BLaER1 treated with 17β-estradiol and CSF1 and Interleukin-3, amounts not matched to agents 10 nM and 100 nM (cell line): ENCODE results near the gene NFS1.
"Not testable (repeated sequence)": the region's sequence is repeated elsewhere in the genome, so short reads cannot be mapped to it uniquely, and the experiment has no call there.

ENCODE experiments used
- H3K27ac ChIP-seq, 11 experiments: shearing (Covaris generic); formaldehyde crosslinking; 2 replicates each; pipeline ENCODE4 v1.8.1; 2022
- H3K27me3 ChIP-seq, 11 experiments: shearing (Covaris generic); formaldehyde crosslinking; 2 replicates each; pipeline ENCODE4 v1.8.1; 2022
- H3K36me3 ChIP-seq, 11 experiments: shearing (Covaris generic); formaldehyde crosslinking; 2 replicates each; pipeline ENCODE4 v1.8.1; 2022
- H3K4me1 ChIP-seq, 10 experiments: shearing (Covaris generic); formaldehyde crosslinking; 2 replicates each; pipeline ENCODE4 v1.8.1; 2022
- H3K4me2 ChIP-seq, 11 experiments: shearing (Covaris generic); formaldehyde crosslinking; 2 replicates each; pipeline ENCODE4 v1.8.1; 2022
- H3K4me3 ChIP-seq, 10 experiments: shearing (Covaris generic); formaldehyde crosslinking; 2 replicates each; pipeline ENCODE4 v1.8.1; 2022
- H3K9ac ChIP-seq, 11 experiments: shearing (Covaris generic); formaldehyde crosslinking; 2 replicates each; pipeline ENCODE4 v1.8.1; 2022
- H3K9me3 ChIP-seq, 11 experiments: shearing (Covaris generic); formaldehyde crosslinking; replicated peaks in 1 of 11; 2 replicates each; pipeline ENCODE4 v1.8.1; 2022
- H4K20me1 ChIP-seq, 11 experiments: shearing (Covaris generic); formaldehyde crosslinking; 2 replicates each; pipeline ENCODE4 v1.8.1; 2022
- Cebpa-rat ChIP-seq, 11 experiments: shearing (Covaris generic); IDR thresholded peaks; 2 replicates each; pipeline ENCODE4 v1.8.1; 2022

NFS1 gene

DNA sequence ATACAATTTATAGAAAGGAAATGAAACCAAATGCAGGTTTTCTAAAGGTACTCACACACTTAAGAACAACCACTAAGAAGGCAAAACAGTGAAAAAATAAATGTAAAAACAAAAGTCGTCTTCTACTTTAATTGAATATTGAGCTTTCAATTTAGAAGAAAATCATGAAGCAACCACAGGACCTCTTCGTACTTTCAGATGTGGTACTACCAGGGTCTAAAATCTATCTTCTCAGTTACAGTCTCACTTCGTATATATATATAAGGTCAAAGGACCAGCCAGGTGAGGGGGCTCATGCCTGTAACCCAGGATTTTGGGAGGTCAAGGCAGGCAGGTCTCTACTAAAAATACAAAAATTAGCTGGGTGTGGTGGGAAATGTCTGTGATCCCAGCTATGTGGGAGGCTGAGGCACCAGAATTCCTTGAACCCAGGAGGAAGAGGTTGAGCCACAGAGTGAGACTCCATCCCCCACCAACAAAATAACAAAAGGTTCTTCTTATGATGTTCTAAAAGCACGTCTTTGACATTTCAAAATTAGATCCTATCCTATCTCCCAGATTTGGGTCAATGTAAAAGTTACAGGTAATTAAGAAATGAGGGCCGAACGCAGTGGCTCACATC, 12.5 kb upstream of the NFS1 start:
- peaks cover 100% of the 10 kb centered on the region in 11 experiments for H4K20me1 ChIP-seq
- no peak overlapping the region for H3K27ac ChIP-seq
- H3K27me3 ChIP-seq, result no peaks in the 10 kb centered on the region
- H3K4me1 ChIP-seq, result peaks cover 0 to 20% (median 5%) of the 10 kb centered on the region in 10 experiments; a peak in 7 of 20 replicates
- no peak overlapping the region for H3K4me3 ChIP-seq
- no peak overlapping the region for H3K9ac ChIP-seq
- peaks cover 97 to 100% (median 100%) of the 10 kb centered on the region in 11 experiments for H3K36me3 ChIP-seq
- no peak overlapping the region for H3K4me2 ChIP-seq
- no peaks in the 10 kb centered on the region for H3K9me3 ChIP-seq
- TF ChIP-seq Cebpa-rat (IDR thresholded peaks at IDR 0.05), result no peak

DNA sequence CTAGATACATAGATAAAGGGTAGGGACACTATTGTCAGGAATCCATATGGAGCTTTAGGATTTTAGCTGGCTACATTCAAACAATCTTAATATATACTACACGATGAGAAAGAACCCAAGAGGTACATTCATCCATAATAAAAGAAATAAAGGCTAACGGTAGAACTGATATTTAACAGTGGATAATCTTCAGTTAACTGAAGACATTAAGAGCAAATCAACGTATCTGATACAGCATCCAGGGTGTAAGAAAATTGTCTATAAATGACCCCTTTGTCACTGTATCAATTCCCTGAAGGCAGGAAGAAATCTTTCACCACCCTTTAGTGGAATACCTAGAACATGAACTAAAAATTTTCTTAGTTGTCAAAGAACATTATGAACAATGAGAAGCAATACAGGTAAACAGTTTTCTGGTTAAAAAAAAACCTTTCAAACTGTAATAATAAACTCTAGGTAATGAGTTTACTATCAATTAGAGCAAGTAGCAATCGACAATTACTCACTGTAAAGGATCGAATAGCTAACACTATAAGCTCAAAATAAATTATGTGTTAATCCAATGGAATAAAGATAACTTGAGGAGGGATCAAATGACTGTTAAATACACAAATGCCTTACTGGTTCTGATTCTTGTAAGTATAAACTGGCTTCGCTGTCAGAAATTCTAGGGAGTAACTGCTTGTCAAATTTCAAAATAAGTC, 11.9 kb upstream of the NFS1 start:
- Histone ChIP-seq H3K9me3 (no peaks in the 10 kb centered on the region), H3K27me3 (no peaks in the 10 kb centered on the region), H3K4me2 (no peak overlapping the region), H3K27ac (no peak overlapping the region), H4K20me1 (peaks cover 100% of the 10 kb centered on the region in 11 experiments), H3K9ac (peak overlapping the region in 1 of 11 experiments; percentile 42; a peak in 1 of 22 replicates), H3K4me3 (no peak overlapping the region), H3K36me3 (peaks cover 97 to 100% (median 100%) of the 10 kb centered on the region in 11 experiments), H3K4me1 (peaks cover 0 to 18% (median 5%) of the 10 kb centered on the region in 10 experiments; a peak in 7 of 20 replicates)
- no peak for TF ChIP-seq Cebpa-rat (IDR thresholded peaks at IDR 0.05)

DNA sequence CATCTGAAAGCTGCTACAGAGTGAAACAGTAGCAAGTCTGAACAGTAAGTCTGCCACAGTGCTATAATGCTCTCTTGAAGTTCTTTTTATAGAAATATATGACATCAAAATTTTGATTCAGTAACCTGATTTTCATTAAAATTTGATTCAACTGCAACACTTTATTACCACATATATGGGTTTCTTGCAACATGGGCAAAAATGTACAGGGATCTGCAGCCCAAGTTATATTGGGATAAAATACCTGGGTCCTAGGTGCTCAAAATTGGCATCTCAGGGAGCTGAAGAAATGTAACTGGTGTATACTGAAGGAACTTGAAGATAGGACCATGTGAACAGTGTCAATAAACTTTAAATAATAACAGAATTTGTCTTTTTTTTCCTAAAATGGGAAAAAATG, 10.9 kb upstream of the NFS1 start:
- Histone ChIP-seq H3K4me1 (peaks cover 0 to 14% (median 5%) of the 10 kb centered on the region in 10 experiments; a peak in 7 of 20 replicates), H3K36me3 (peaks cover 97 to 100% (median 100%) of the 10 kb centered on the region in 11 experiments), H3K27ac (no peak overlapping the region), H3K4me3 (no peak overlapping the region), H3K27me3 (no peaks in the 10 kb centered on the region), H3K9me3 (no peaks in the 10 kb centered on the region), H3K4me2 (no peak overlapping the region), H4K20me1 (peaks cover 100% of the 10 kb centered on the region in 11 experiments), H3K9ac (peak overlapping the region in 1 of 11 experiments; percentile 54; a peak in 1 of 22 replicates)
- no peak for TF ChIP-seq Cebpa-rat (IDR thresholded peaks at IDR 0.05)

DNA sequence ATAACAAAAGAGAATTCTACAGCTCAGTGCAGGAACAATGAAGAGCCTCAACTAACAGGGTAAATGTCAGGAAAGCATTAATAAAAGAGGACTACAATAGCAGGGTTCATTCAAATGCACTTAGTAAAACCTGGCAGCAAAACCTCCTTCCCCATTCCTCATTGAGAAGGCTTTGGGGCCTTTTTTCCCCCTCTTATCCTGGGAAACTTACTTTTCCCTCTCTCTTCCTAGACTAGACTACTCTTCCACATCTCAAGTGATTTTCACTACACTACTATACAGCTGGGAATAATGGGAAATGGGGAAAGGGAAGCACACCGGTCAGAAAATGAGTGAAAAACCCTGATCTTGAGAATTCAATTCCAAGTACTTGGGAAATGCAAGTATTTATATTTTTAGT, 10.1 kb upstream of the NFS1 start:
- no peak overlapping the region for H3K27ac ChIP-seq
- peaks cover 100% of the 10 kb centered on the region in 11 experiments for H4K20me1 ChIP-seq
- peaks cover 0 to 14% (median 2%) of the 10 kb centered on the region in 10 experiments; a peak in 6 of 20 replicates for H3K4me1 ChIP-seq
- H3K4me2 ChIP-seq, result no peak overlapping the region
- H3K9me3 ChIP-seq, result no peaks in the 10 kb centered on the region
- H3K27me3 ChIP-seq, result no peaks in the 10 kb centered on the region
- H3K4me3 ChIP-seq, result no peak overlapping the region
- peak overlapping the region in 1 of 11 experiments; percentile 54; a peak in 1 of 22 replicates for H3K9ac ChIP-seq
- TF ChIP-seq Cebpa-rat (IDR thresholded peaks at IDR 0.05), result no peak
- H3K36me3 ChIP-seq, result peaks cover 97 to 100% (median 100%) of the 10 kb centered on the region in 11 experiments

DNA sequence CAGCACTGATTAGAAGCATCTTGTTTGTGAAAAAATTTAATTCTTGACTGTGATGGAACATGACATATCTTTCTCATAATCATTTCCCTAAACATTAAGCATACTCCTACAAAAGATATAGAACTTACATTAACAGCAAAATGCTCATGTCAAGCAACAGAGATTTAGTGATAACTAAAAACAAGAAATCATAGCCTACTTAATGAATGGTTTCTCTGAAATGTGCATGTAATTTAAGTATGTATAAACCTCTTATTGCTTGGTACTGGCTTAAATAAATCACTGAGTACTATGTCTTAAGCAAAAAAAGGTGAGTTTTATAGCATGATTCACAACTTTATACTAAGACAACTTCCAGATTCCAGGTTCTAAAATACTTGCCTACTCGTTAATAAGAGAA, 9.3 kb upstream of the NFS1 start:
- no peak overlapping the region for H3K4me3 ChIP-seq
- peaks cover 100% of the 10 kb centered on the region in 11 experiments for H4K20me1 ChIP-seq
- no peaks in the 10 kb centered on the region for H3K9me3 ChIP-seq
- H3K4me1 ChIP-seq, result peaks cover 0 to 14% (median 0%) of the 10 kb centered on the region in 10 experiments; a peak in 2 of 20 replicates
- TF ChIP-seq Cebpa-rat (IDR thresholded peaks at IDR 0.05), result no peak
- no peaks in the 10 kb centered on the region for H3K27me3 ChIP-seq
- H3K27ac ChIP-seq, result no peak overlapping the region
- no peak overlapping the region for H3K4me2 ChIP-seq
- peaks cover 97 to 100% (median 100%) of the 10 kb centered on the region in 11 experiments for H3K36me3 ChIP-seq
- no peak overlapping the region for H3K9ac ChIP-seq

DNA sequence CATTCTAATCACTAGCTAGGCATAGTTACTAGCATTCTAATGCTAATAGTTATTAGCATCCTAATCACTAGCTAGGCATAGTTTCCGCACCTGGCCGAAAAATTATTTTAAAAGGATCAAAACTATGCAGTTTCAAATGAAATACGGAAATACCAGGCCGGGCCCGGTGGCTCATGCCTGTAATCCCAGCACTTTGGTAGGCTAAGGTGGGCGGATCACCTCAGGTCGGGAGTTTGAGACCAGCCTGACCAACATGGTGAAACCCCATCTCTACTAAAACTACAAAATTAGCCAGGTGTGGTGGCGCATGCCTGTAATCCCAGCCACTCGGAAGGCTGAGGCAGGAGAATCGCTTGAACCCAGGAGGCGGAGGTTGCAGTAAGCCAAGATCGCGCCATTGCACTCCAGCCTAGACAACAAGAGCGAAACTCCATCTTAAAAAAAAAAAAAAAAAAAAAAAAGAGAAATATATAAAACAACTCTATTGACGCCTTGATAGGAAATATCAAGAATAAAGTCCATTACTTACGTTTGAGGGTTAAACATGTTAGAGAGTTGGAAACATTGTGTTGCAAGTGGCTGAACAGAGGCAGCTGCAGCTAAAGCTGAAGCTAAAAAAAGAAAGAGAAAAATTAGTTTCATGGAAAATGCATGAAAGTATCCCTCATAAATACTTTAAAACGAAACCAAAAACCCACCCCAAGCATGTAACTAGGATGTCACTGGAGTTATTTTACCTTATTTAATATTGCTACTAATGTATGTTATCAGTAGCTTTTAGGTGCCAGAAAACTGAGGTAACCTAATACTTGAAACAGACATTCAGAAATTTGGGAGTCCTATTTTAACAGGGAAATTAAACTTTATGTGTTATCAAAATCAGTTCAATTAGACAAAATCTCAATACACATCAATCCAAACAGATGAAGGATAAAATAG, 7.7 kb upstream of the NFS1 start:
- H3K27me3 ChIP-seq, H3K4me2 ChIP-seq, H3K27ac ChIP-seq, H3K9ac ChIP-seq, H3K9me3 ChIP-seq, H3K4me3 ChIP-seq: not testable (repeated sequence)
- Histone ChIP-seq H3K4me1 (peaks cover 0 to 14% (median 0%) of the 10 kb centered on the region in 10 experiments; a peak in 5 of 20 replicates), H4K20me1 (peaks cover 100% of the 10 kb centered on the region in 11 experiments), H3K36me3 (peaks cover 98 to 100% (median 100%) of the 10 kb centered on the region in 11 experiments)

DNA sequence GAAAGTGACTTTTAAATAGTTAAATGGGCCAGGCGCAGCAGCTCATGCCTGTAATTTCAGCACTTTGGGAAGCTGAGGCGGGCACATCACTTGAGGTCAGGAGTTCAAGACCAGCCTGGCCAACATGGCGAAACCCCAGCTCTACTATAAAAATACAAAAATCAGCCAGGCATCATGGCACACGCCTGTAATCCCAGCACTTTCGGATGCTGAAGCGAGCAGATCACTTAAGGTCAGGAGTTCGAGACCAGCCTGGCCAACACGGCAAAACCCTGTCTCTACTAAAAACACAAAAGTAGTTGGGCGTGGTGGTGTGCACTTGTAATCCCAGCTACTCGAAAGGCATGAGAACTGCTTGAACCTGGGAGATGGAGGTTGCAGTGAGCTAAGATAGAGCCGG, 6.7 kb upstream of the NFS1 start:
- H3K9ac ChIP-seq, result 0 out of 22 replicates have a peak overlapping the region, but pooled peaks of 1 of the 11 experiments have one; percentile 16
- H3K9me3 ChIP-seq, H3K4me2 ChIP-seq, H3K27ac ChIP-seq, H3K27me3 ChIP-seq, H3K4me3 ChIP-seq: not testable (repeated sequence)
- peaks cover 95 to 100% (median 100%) of the 10 kb centered on the region in 11 experiments for H3K36me3 ChIP-seq
- peaks cover under 1 to 18% (median 5%) of the 10 kb centered on the region in 10 experiments; a peak in 17 of 20 replicates for H3K4me1 ChIP-seq
- H4K20me1 ChIP-seq, result peaks cover 99 to 100% (median 100%) of the 10 kb centered on the region in 11 experiments

DNA sequence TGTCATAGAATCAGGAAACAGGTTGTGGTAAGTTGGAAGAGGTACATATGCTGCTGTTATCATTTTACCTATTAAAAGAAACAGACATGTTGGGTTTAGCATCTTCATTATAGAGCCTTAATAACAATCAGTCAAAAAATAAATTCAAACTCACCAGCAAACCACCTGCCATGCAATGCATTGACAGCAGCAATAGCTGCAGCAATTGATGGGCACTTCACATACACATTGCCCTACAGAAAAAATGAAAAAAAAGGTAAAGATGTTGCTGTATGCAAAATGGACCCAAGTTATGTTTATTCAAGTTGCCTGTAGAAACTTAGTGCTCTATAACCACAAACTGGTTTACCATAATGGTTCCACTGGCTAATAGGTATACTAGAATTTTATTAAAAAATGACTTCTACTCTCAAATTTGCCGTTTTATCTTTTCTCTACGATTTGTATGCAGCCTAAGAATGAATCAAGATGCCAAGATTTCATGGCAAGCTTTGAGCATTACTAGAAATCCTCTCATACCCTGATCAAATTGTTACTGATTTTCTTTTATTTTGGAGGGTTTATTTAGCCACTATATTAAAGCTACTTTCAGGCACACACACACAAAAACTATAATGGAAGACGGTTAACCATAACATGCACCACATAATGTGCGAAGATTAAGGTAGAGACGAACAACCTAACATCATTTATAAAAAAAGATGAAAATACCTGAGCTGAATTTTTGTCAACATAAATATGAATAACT, 5.5 kb upstream of the NFS1 start:
- H3K9ac ChIP-seq, result no peak overlapping the region
- H3K9me3 ChIP-seq, result no peaks in the 10 kb centered on the region
- H3K27me3 ChIP-seq, result no peaks in the 10 kb centered on the region
- TF ChIP-seq Cebpa-rat (IDR thresholded peaks at IDR 0.05), result no peak
- H3K4me2 ChIP-seq, result no peak overlapping the region
- H3K4me3 ChIP-seq, result no peak overlapping the region
- peaks cover 95 to 100% (median 98%) of the 10 kb centered on the region in 11 experiments for H4K20me1 ChIP-seq
- H3K4me1 ChIP-seq, result peaks cover 11 to 26% (median 16%) of the 10 kb centered on the region in 10 experiments
- peaks cover 83 to 92% (median 88%) of the 10 kb centered on the region in 11 experiments for H3K36me3 ChIP-seq
- H3K27ac ChIP-seq, result no peak overlapping the region
